Measurements from ENCODE around the gene RGMA.

The RGMA gene

DNA sequence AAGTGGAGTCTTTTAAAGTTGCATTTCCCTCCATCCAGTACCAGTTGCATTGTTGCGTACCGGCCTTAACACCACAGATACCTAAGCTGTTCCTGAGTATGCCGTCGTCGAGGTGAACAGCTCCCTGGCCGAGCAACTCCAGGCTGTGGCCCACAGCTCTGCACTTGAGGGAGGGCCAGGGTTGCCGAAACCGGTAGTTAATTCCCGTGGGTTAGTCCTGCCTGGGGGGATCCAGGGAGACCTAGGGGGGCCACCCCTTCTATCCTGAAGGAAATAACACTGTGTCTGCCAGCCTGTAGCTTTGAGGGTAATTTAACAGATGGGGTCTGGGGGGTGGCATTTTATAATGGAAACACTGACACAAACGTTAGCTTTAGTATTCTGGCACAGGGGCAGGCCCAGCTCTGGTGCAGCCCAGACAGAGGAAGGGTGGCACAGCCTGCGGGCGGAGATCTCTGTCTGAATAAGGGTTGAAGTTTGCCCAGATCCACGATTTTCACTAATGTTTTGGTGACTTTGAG is 60.8 kb downstream of the RGMA start:
- TF ChIP-seq SIN3A (IDR thresholded peaks at IDR 0.05; ENCODE audit: borderline replicate concordance, insufficient read depth, low read length) (no peak), TAF1 (IDR thresholded peaks at IDR 0.05; ENCODE audit: borderline replicate concordance, insufficient read depth, low read length) (no peak), POLR2AphosphoS5 (IDR thresholded peaks at IDR 0.05; ENCODE audit: low read depth, low read length) (no peak), FOXP2 (optimal IDR thresholded peaks at IDR 0.05; ENCODE audit: borderline replicate concordance, extremely low read depth, extremely low read length, insufficient read depth) (no peak)
- TF ChIP-seq, protein P1, sequence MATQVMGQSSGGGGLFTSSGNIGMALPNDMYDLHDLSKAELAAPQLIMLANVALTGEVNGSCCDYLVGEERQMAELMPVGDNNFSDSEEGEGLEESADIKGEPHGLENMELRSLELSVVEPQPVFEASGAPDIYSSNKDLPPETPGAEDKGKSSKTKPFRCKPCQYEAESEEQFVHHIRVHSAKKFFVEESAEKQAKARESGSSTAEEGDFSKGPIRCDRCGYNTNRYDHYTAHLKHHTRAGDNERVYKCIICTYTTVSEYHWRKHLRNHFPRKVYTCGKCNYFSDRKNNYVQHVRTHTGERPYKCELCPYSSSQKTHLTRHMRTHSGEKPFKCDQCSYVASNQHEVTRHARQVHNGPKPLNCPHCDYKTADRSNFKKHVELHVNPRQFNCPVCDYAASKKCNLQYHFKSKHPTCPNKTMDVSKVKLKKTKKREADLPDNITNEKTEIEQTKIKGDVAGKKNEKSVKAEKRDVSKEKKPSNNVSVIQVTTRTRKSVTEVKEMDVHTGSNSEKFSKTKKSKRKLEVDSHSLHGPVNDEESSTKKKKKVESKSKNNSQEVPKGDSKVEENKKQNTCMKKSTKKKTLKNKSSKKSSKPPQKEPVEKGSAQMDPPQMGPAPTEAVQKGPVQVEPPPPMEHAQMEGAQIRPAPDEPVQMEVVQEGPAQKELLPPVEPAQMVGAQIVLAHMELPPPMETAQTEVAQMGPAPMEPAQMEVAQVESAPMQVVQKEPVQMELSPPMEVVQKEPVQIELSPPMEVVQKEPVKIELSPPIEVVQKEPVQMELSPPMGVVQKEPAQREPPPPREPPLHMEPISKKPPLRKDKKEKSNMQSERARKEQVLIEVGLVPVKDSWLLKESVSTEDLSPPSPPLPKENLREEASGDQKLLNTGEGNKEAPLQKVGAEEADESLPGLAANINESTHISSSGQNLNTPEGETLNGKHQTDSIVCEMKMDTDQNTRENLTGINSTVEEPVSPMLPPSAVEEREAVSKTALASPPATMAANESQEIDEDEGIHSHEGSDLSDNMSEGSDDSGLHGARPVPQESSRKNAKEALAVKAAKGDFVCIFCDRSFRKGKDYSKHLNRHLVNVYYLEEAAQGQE (IDR thresholded peaks at IDR 0.05; ENCODE audit: insufficient read depth in 1 of 2, low read depth in 2 of 2, low read length in 2 of 2): no peak

DNA sequence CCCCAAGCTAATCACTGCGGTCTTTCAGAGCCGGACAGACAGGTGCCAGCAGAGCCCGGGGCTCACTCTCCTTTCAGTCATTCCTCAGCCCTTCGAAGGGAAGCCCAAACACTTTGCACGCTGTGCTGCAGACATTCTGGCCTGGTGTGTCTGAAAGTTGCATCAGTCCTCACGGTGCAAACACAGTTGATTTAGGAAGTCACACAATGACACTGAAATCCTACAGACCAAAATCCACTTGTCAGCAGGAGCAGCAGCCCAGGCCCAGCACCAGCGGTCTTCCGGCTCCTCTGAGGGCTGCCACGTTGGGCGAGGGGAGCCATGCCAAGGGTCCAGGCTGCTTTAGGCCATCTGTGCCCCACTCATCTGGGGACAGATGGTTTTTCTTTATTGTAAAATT is 61.6 kb downstream of the RGMA start:
- TF ChIP-seq POLR2AphosphoS5 (IDR thresholded peaks at IDR 0.05; ENCODE audit: low read depth, low read length): no peak
- TF ChIP-seq, protein P1 (IDR thresholded peaks at IDR 0.05; ENCODE audit: insufficient read depth in 1 of 2, low read depth in 2 of 2, low read length in 2 of 2): no peak

DNA sequence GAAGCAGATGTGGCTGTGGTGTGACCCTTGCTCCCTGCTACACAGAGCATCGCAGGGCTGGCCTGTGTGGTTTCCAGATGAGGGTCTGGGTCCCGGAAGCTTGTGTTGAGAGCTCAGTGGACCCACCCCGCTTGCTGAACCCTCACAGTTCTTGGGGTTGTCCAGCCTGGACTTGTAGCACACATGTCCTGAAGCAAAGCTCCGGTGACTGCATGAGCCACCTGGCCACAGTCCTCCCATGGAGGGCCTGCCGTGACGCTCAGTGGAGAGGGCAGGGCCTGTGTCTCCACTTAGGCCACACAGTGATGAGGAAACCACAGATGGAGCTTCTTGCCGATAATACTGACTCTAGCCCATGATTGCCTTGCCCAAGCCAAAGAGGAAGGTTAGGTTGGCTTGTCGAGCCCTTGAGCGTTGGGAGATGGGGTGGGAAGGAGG is 62.6 kb downstream of the RGMA start:
- TF ChIP-seq, protein P1 (IDR thresholded peaks at IDR 0.05; ENCODE audit: insufficient read depth in 1 of 2, low read depth in 2 of 2, low read length in 2 of 2): no peak
- no peak for TF ChIP-seq POLR2AphosphoS5 (IDR thresholded peaks at IDR 0.05; ENCODE audit: low read depth, low read length)
- TF ChIP-seq TAF1 (IDR thresholded peaks at IDR 0.05; ENCODE audit: borderline replicate concordance, insufficient read depth, low read length): no peak
- TF ChIP-seq SIN3A (IDR thresholded peaks at IDR 0.05; ENCODE audit: borderline replicate concordance, insufficient read depth, low read length): no peak
- no peak for TF ChIP-seq FOXP2 (optimal IDR thresholded peaks at IDR 0.05; ENCODE audit: borderline replicate concordance, extremely low read depth, extremely low read length, insufficient read depth)

- TF ChIP-seq POLR2AphosphoS5 (IDR thresholded peaks at IDR 0.05; ENCODE audit: low read depth, low read length) (no peak), FOXP2 (optimal IDR thresholded peaks at IDR 0.05; ENCODE audit: borderline replicate concordance, extremely low read depth, extremely low read length, insufficient read depth) (no peak), TAF1 (IDR thresholded peaks at IDR 0.05; ENCODE audit: borderline replicate concordance, insufficient read depth, low read length) (no peak), SIN3A (IDR thresholded peaks at IDR 0.05; ENCODE audit: borderline replicate concordance, insufficient read depth, low read length) (no peak)
- TF ChIP-seq, protein P1 (IDR thresholded peaks at IDR 0.05; ENCODE audit: insufficient read depth in 1 of 2, low read depth in 2 of 2, low read length in 2 of 2): no peak
Observed at GRCh38 chr15:93025625-93025982, 63.4 kb downstream of the RGMA start.

Measured in PFSK-1 (cell line).